ENCODE data around the gene RASA1.
A peak's percentile ranks its signal among the peaks of the same experiment; 100 is the strongest.

The RASA1 gene

DNA sequence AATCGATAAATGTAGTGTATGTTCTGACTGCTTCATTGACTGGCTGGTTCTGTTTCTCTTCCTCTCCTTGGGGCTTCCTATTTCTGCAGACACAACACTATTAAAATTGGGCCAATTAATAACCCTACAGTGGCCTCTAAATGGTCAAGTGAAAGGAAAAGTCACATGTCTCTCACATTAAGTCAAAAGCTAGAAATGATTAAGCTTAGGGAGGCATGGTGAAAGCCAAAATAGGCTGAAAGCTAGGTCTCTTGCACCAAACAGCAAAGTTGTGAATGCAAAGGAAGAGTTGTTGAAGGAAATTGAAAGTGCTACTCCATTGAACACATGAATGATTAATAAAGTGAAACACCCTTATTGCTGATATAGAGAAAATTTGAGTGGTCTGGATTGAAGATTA lies 86.8 kb downstream of the RASA1 start:
- ATAC-seq (ENCODE audit: low read depth) (no peak), DNase-seq (ENCODE audit: low spot score in 2 of 2) (no peak)
- H3K27me3 Mint-ChIP-seq: no peaks in the 10 kb centered on the region
- no peak overlapping the region for H3K4me3 Mint-ChIP-seq
- peaks cover 14% of the 10 kb centered on the region for H3K4me1 Mint-ChIP-seq
- H3K9me3 Mint-ChIP-seq: no peaks in the 10 kb centered on the region
- H3K36me3 Mint-ChIP-seq: peaks cover 23% of the 10 kb centered on the region
- H3K27ac Mint-ChIP-seq: peak overlapping the region; percentile 31

GRCh38 chr5:87359106-87359505 lies 91.4 kb downstream of the RASA1 start:
- DNase-seq (ENCODE audit: low spot score in 2 of 2) (no peak), ATAC-seq (ENCODE audit: low read depth) (no peak)
- H3K36me3 Mint-ChIP-seq: peaks cover 19% of the 10 kb centered on the region
- no peak overlapping the region for H3K4me3 Mint-ChIP-seq
- no peaks in the 10 kb centered on the region for H3K27me3 Mint-ChIP-seq
- peaks cover 12% of the 10 kb centered on the region for H3K4me1 Mint-ChIP-seq
- H3K9me3 Mint-ChIP-seq: no peaks in the 10 kb centered on the region
- no peak overlapping the region for H3K27ac Mint-ChIP-seq

DNA sequence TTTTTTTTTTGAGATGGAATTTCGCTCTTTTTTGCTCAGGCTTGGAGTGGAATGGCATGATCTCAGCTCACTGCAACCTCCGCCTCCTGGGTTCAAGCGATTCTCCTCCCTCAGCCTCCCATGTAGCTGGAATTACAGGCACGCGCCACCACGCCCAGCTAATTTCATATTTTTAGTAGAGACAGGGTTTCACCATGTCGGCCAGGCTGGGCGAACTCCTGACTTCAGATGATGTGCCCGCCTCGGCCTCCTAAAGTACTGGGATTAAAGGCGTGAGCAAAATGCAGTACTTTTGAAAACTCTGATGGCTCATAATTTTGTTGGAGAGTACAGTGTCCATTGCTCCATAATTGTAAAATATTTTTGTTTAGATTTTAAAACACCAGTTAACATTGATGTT lies 92.4 kb downstream of the RASA1 start:
- DNase-seq (ENCODE audit: low spot score in 2 of 2) (no peak), ATAC-seq (ENCODE audit: low read depth) (no peak)
- H3K4me1 Mint-ChIP-seq: peaks cover 5% of the 10 kb centered on the region
- no peak overlapping the region for H3K27ac Mint-ChIP-seq
- no peaks in the 10 kb centered on the region for H3K27me3 Mint-ChIP-seq
- no peak overlapping the region for H3K4me3 Mint-ChIP-seq
- no peaks in the 10 kb centered on the region for H3K9me3 Mint-ChIP-seq
- peaks cover 13% of the 10 kb centered on the region for H3K36me3 Mint-ChIP-seq

DNA sequence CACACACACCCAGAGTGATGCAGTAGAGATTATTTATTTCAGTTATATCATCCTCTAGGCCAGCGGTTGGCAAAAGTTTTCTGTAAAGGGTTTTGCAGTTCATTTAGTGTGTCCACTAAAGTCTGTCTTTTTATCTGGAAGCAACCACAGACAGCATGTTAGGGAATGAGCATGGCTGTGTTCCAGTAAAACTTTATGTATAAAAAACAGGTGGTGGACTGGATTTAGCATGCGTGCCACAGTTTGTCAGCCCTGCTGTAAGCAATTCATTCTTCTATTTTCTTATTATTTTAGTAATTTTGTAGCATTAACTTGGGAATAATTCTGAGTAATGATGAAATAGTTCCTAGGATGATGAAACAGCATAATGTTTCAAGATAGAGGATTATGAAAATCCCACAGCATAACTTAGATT lies 93.4 kb downstream of the RASA1 start:
- DNase-seq (ENCODE audit: low spot score in 2 of 2): no peak
- Mint-ChIP-seq H3K27ac (no peak overlapping the region), H3K4me3 (no peak overlapping the region), H3K36me3 (peaks cover 9% of the 10 kb centered on the region), H3K9me3 (no peaks in the 10 kb centered on the region), H3K27me3 (no peaks in the 10 kb centered on the region), H3K4me1 (peaks cover 2% of the 10 kb centered on the region)
- ATAC-seq (ENCODE audit: low read depth): no peak

DNA sequence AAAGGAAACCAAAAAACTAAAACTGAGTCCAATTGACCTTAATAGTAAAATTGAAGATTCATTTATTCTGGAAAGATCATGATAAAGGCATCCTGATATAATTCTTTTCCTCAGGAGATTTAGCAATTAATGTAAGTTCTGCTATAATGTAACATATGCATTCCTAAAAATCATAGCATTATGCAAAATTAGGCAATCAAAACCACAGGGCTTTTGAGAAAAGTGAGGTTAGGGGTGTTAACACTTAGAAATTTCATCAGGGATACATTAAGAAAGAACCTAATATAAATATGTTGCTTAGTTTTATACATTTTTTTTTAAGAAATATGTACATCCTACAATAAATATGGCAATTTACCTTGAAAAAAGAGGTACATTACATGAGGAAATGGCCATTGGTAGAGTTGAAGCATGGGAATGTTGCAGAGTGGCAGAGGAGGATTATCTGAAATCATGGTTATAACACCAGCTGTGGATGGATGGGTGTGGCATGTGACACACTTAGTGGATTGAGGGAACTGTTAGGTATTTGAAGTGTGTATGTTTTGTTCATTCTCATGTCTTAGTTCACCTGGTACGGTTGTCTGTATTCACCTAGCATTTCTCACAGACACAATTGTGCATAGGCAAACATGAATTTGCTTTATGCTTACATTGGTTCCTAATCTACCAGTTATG lies 94.0 kb downstream of the RASA1 start:
- H3K27ac Mint-ChIP-seq: no peak overlapping the region
- DNase-seq (ENCODE audit: low spot score in 2 of 2): no peak
- peaks cover 2% of the 10 kb centered on the region for H3K4me1 Mint-ChIP-seq
- peaks cover 11% of the 10 kb centered on the region for H3K36me3 Mint-ChIP-seq
- H3K27me3 Mint-ChIP-seq: no peaks in the 10 kb centered on the region
- no peak for ATAC-seq (ENCODE audit: low read depth)
- H3K9me3 Mint-ChIP-seq: no peaks in the 10 kb centered on the region
- H3K4me3 Mint-ChIP-seq: no peak overlapping the region

DNA sequence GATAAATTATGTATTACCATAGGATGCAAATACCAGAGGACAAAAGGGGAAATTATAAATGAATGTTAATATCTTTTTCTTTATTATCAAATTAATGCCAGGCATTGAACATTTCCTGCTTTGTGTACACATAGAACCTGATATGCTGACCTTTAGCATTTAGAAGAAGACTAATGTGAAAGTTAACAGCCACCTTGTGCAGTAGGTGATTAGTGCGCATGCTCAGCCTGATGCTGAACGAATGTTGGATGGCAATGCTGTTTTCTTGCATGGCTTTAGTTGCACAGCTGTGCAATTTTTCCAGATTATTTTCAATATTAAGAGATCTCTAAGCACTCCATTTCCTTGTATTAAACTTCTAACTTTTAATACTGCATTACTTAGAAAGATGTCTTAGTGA lies 99.6 kb downstream of the RASA1 start:
- no peak for ATAC-seq (ENCODE audit: low read depth)
- Mint-ChIP-seq H3K4me1 (no peaks in the 10 kb centered on the region), H3K9me3 (no peaks in the 10 kb centered on the region), H3K36me3 (peaks cover 8% of the 10 kb centered on the region), H3K27me3 (no peaks in the 10 kb centered on the region), H3K4me3 (no peak overlapping the region), H3K27ac (no peak overlapping the region)
- DNase-seq (ENCODE audit: low spot score in 2 of 2): no peak

DNA sequence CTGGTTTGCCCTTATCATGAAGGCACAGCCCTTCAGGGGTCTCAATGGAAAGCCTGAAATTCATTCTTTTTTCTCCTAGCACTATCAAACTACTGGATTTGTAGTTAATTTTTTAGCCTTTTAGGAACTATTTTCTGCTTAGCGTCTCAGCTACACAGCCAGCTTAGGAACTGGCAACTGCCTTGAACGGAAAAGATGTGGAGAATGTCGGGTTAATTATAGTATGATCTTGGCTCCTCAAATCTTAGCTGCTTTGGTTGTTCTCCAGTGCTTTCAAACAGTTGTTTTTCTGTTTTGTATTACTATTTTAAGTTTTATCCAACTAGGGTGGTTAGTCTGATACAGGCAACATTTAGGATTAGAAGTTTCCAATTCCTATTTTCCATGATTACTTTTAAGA lies 100.9 kb downstream of the RASA1 start:
- H3K4me3 Mint-ChIP-seq: no peak overlapping the region
- peaks cover 12% of the 10 kb centered on the region for H3K36me3 Mint-ChIP-seq
- DNase-seq (ENCODE audit: low spot score in 2 of 2) (no peak), ATAC-seq (ENCODE audit: low read depth) (no peak)
- H3K4me1 Mint-ChIP-seq: no peaks in the 10 kb centered on the region
- no peaks in the 10 kb centered on the region for H3K9me3 Mint-ChIP-seq
- H3K27me3 Mint-ChIP-seq: no peaks in the 10 kb centered on the region
- H3K27ac Mint-ChIP-seq: no peak overlapping the region

GRCh38 chr5:87369431-87369830 lies 101.7 kb downstream of the RASA1 start:
- no peak overlapping the region for H3K4me3 Mint-ChIP-seq

DNA sequence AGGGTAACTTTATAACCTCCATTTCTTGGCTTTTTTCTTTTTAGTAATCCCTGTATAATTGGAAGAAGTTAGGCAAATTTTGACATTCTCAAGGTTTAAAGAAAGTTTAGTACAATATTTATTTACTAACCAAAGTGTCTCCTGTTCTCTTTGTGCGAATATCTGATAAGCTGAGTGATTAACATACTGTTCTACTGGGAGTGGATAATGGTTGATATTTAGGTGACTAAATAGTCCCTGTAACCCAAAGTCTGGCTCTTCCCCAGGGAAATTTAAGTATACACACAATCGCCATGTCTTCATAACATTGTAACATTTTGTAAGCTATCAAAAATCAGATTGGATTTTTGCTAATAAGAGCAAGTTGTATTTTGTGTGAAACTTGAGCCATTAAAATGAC lies 105.0 kb downstream of the RASA1 start:
- Mint-ChIP-seq H3K9me3 (no peaks in the 10 kb centered on the region), H3K27ac (no peak overlapping the region), H3K4me1 (no peaks in the 10 kb centered on the region), H3K4me3 (no peak overlapping the region), H3K36me3 (peaks cover 13% of the 10 kb centered on the region), H3K27me3 (no peaks in the 10 kb centered on the region)
- no peak for DNase-seq (ENCODE audit: low spot score in 2 of 2)
- no peak for ATAC-seq (ENCODE audit: low read depth)

More at GRCh38 chr5:87369431-87369830, 101.7 kb downstream of the RASA1 start:
- ATAC-seq (ENCODE audit: low read depth) (no peak), DNase-seq (ENCODE audit: low spot score in 2 of 2) (no peak)
- Mint-ChIP-seq H3K27me3 (no peaks in the 10 kb centered on the region), H3K4me1 (no peaks in the 10 kb centered on the region), H3K36me3 (peaks cover 12% of the 10 kb centered on the region), H3K9me3 (no peaks in the 10 kb centered on the region), H3K27ac (no peak overlapping the region)

- H3K36me3 Mint-ChIP-seq: peaks cover 8% of the 10 kb centered on the region
- no peak overlapping the region for H3K27ac Mint-ChIP-seq
- no peak for ATAC-seq (ENCODE audit: low read depth)
- H3K4me3 Mint-ChIP-seq: no peak overlapping the region
- H3K27me3 Mint-ChIP-seq: no peaks in the 10 kb centered on the region
- H3K9me3 Mint-ChIP-seq: no peaks in the 10 kb centered on the region
- H3K4me1 Mint-ChIP-seq: no peaks in the 10 kb centered on the region
- no peak for DNase-seq (ENCODE audit: low spot score in 2 of 2)
Observed at GRCh38 chr5:87382224-87382623, 114.5 kb downstream of the RASA1 start.

DNA sequence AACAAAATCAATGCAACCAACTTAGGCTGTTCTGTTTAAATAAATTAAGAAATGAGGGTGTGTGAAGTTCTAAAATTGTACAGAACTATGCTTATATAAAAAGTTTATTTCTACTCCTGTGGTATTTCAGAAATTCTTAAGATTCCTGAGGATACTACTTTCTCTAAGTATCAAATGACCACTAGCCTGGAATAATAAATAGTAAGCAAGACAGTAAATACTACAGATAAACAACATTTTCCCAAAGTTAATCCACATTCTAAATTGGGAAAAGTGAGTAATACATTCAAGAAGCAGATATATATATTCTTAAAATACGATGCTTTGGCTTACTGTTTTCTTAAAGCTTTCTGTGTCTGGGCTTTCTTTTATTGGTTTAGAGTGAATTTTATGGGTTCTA lies 115.5 kb downstream of the RASA1 start:
- no peaks in the 10 kb centered on the region for H3K9me3 Mint-ChIP-seq
- no peak overlapping the region for H3K27ac Mint-ChIP-seq
- peaks cover 8% of the 10 kb centered on the region for H3K36me3 Mint-ChIP-seq
- no peaks in the 10 kb centered on the region for H3K27me3 Mint-ChIP-seq
- no peaks in the 10 kb centered on the region for H3K4me1 Mint-ChIP-seq
- DNase-seq (ENCODE audit: low spot score in 2 of 2) (no peak), ATAC-seq (ENCODE audit: low read depth) (no peak)
- no peak overlapping the region for H3K4me3 Mint-ChIP-seq

DNA sequence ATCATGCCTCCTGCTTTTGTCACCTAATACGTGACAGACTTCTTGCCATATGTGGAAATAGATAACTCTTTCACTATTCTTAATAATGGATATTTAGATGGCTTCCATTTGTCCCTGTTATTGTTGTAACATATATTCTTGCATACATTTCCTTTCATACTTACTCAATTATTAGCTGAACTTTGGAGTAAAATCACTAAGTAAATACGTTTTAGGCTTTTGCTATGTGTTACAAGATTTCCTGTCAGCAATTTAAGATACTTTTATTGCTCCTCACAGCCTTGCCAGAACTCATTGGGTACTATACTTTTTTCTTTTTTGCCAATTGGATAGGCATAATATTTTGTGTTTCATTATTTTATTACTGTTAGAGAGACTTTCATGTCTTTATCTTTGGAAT lies 118.1 kb downstream of the RASA1 start:
- ATAC-seq (ENCODE audit: low read depth) (no peak), DNase-seq (ENCODE audit: low spot score in 2 of 2) (no peak)
- Mint-ChIP-seq H3K9me3 (no peaks in the 10 kb centered on the region), H3K27ac (no peak overlapping the region), H3K4me3 (no peak overlapping the region), H3K27me3 (no peaks in the 10 kb centered on the region), H3K36me3 (peaks cover 11% of the 10 kb centered on the region), H3K4me1 (no peaks in the 10 kb centered on the region)

GRCh38 chr5:87388129-87388528 lies 120.4 kb downstream of the RASA1 start:
- Mint-ChIP-seq H3K4me1 (no peaks in the 10 kb centered on the region), H3K4me3 (no peak overlapping the region), H3K27ac (no peak overlapping the region), H3K9me3 (no peaks in the 10 kb centered on the region), H3K27me3 (no peaks in the 10 kb centered on the region), H3K36me3 (peaks cover 21% of the 10 kb centered on the region)
- no peak for ATAC-seq (ENCODE audit: low read depth)
- DNase-seq (ENCODE audit: low spot score in 2 of 2): no peak

GRCh38 chr5:87389296-87390034 lies 121.8 kb downstream of the RASA1 start:
- ATAC-seq (ENCODE audit: low read depth) (no peak), DNase-seq (ENCODE audit: low spot score in 2 of 2) (no peak)
- Mint-ChIP-seq H3K36me3 (peaks cover 20% of the 10 kb centered on the region), H3K4me1 (no peaks in the 10 kb centered on the region), H3K9me3 (no peaks in the 10 kb centered on the region), H3K27ac (peak overlapping the region; percentile 74), H3K4me3 (no peak overlapping the region), H3K27me3 (no peaks in the 10 kb centered on the region)

- H3K4me3 Mint-ChIP-seq: no peak overlapping the region
- no peak for DNase-seq (ENCODE audit: low spot score in 2 of 2)
- H3K36me3 Mint-ChIP-seq: peaks cover 23% of the 10 kb centered on the region
- no peaks in the 10 kb centered on the region for H3K4me1 Mint-ChIP-seq
- H3K27me3 Mint-ChIP-seq: no peaks in the 10 kb centered on the region
- H3K9me3 Mint-ChIP-seq: no peaks in the 10 kb centered on the region
- ATAC-seq (ENCODE audit: low read depth): no peak
- peak overlapping the region; percentile 74 for H3K27ac Mint-ChIP-seq
Observed at GRCh38 chr5:87390075-87390474, 122.4 kb downstream of the RASA1 start.
